Liver (tissue), 9 donors: ENCODE data around the gene BMP10. TPM values are rescaled to one million over a fixed set of nuclear protein-coding genes. Genes with fewer than 3 reads are reported as not detected.

Experiments
- DNase-seq: peaks from one replicate; pipeline ENCODE4 v3.0.0-alpha.2; 2017; ENCODE audit warnings: low spot score
- H3K27ac ChIP-seq, 2 donors: one replicate each; pipeline ENCODE4 v1.7.0; 2013; ENCODE audit warnings: inconsistent platforms in 2 of 2, low read length in 2 of 2, control low read depth in 1 of 2, low read depth in 1 of 2, mild to moderate bottlenecking in 1 of 2
- H3K27me3 ChIP-seq, 4 donors: one replicate each; pipeline versions ENCODE4 v1.6.1 to v1.7.0; 2013; ENCODE audit warnings: low read length in 3 of 4, inconsistent platforms in 1 of 4, mild to moderate bottlenecking in 1 of 4, moderate library complexity in 1 of 4; ENCODE audit not compliant: control insufficient read depth in 4 of 4, insufficient read depth in 4 of 4
- H3K36me3 ChIP-seq, 4 donors: one replicate each; pipeline versions ENCODE4 v1.6.1 to v1.7.0; 2013; ENCODE audit warnings: low read length in 3 of 4, mild to moderate bottlenecking in 3 of 4, low read depth in 1 of 4, moderate library complexity in 1 of 4; ENCODE audit not compliant: control insufficient read depth in 4 of 4, insufficient read depth in 3 of 4
- H3K4me1 ChIP-seq, 4 donors: one replicate each; pipeline versions ENCODE4 v1.6.1 to v1.7.0; 2013; ENCODE audit warnings: low read length in 3 of 4, mild to moderate bottlenecking in 3 of 4, moderate library complexity in 1 of 4; ENCODE audit not compliant: control insufficient read depth in 4 of 4, insufficient read depth in 4 of 4
- H3K4me3 ChIP-seq, 3 donors: one replicate each; pipeline versions ENCODE4 v1.6.1 to v1.7.0; 2013; ENCODE audit warnings: low read length in 3 of 3, control low read depth in 1 of 3, low read depth in 1 of 3, mild to moderate bottlenecking in 1 of 3
- H3K9ac ChIP-seq, 2 donors: one replicate each; pipeline ENCODE4 v1.7.0; 2013; ENCODE audit warnings: low read length in 2 of 2, mild to moderate bottlenecking in 2 of 2, moderate library complexity in 2 of 2, control low read depth in 1 of 2, low read depth in 1 of 2
- H3K9me3 ChIP-seq, 4 donors: one replicate each; pipeline versions ENCODE4 v1.6.1 to v1.7.0; 2013; ENCODE audit warnings: low read length in 3 of 4; ENCODE audit not compliant: control insufficient read depth in 4 of 4
- ATF3 ChIP-seq: IDR thresholded peaks from 2 replicates; pipeline ENCODE4 v1.6.1; 2016; ENCODE audit warnings: antibody characterized with exemption
- CTCF ChIP-seq: fragments of 150-350 bp; IDR thresholded peaks from 2 replicates; pipeline ENCODE4 v1.5.1; 2017; ENCODE audit warnings: improper control_type of control experiment, low read depth, low read length; ENCODE audit not compliant: missing input control
- EGR1 ChIP-seq, 2 donors: IDR thresholded peaks; 2 replicates each; pipeline ENCODE4 v1.6.1; 2016 to 2018; ENCODE audit warnings: antibody characterized with exemption in 2 of 2, low read depth in 2 of 2
- FOXA1 ChIP-seq: IDR thresholded peaks from 2 replicates; pipeline ENCODE4 v1.6.1; 2016; ENCODE audit warnings: antibody characterized with exemption
- GABPA ChIP-seq, 2 donors: IDR thresholded peaks in 1 of 2; conservative IDR thresholded peaks in 1 of 2; 2 replicates each; pipeline ENCODE4 v1.6.1; 2016; ENCODE audit warnings: antibody characterized with exemption in 2 of 2, mild to moderate bottlenecking in 1 of 2, moderate library complexity in 1 of 2
- JUND ChIP-seq, 2 donors: IDR thresholded peaks; 2 replicates each; pipeline ENCODE4 v1.6.1; 2016; ENCODE audit warnings: antibody characterized with exemption in 2 of 2
- MAX ChIP-seq: IDR thresholded peaks from 2 replicates; pipeline ENCODE4 v1.6.1; 2016; ENCODE audit warnings: antibody characterized with exemption
- NR2F2 ChIP-seq: IDR thresholded peaks from 2 replicates; pipeline ENCODE4 v1.6.1; 2016; ENCODE audit warnings: antibody characterized with exemption
- RAD21 ChIP-seq, 2 donors: IDR thresholded peaks; 2 replicates each; pipeline ENCODE4 v1.6.1; 2016; ENCODE audit warnings: antibody characterized with exemption in 2 of 2, mild to moderate bottlenecking in 2 of 2
- RXRA ChIP-seq, 2 donors: IDR thresholded peaks; 2 replicates each; pipeline ENCODE4 v1.6.1; 2017 to 2018; ENCODE audit warnings: antibody characterized with exemption in 2 of 2, mild to moderate bottlenecking in 1 of 2
- SP1 ChIP-seq: IDR thresholded peaks from 2 replicates; pipeline ENCODE4 v1.6.1; 2018; ENCODE audit warnings: antibody characterized with exemption, mild to moderate bottlenecking
- TAF1 ChIP-seq: conservative IDR thresholded peaks from 2 replicates; pipeline ENCODE4 v1.6.1; 2016; ENCODE audit warnings: antibody characterized with exemption, mild to moderate bottlenecking
- YY1 ChIP-seq: IDR thresholded peaks from 2 replicates; pipeline ENCODE4 v1.6.1; 2016; ENCODE audit warnings: antibody characterized with exemption, mild to moderate bottlenecking
- ZBTB33 ChIP-seq: IDR thresholded peaks from 2 replicates; pipeline ENCODE4 v1.6.1; 2016; ENCODE audit warnings: antibody characterized with exemption
- WGBS: extraction: QIAGEN DNeasy Blood & Tissue Kit; methylation state at CpG from one replicate; pipeline ENCODE4 v1.1.7; 2013; 5-methylcytosine and 5-hydroxymethylcytosine counted together
- polyA plus RNA-seq, 2 donors: library from polyadenylated mRNA; stranded (reverse) in 1 of 2; unstranded in 1 of 2; fragments of 200-250 nt in 1 of 2; fragments of >200 nt in 1 of 2; fragmentation: Nextera tagmentation in 1 of 2; extraction: Ambion mirVana in 1 of 2; gene quantifications; one replicate each; pipeline versions ENCODE4 v1.2.1 to v1.2.3, GENCODE V29; 2013 to 2015
- total RNA-seq, 2 donors: library from RNA; depleted of rRNA; stranded (reverse); fragments of >200 nt; gene quantifications; one replicate each; pipeline ENCODE4 v1.2.3, GENCODE V29; 2014
- donor health status: healthy.
- donor health status: healthy.
- donor health status: healthy.
- donor health status: healthy.
- donor health status: healthy.

BMP10 gene
- total and polyA plus RNA-seq, 4 donors, result 0.39 to 10.0 (median 8.7) TPM

- peaks cover 0 to 6% (median 2%) of the 10 kb centered on the region in 4 donors for H3K4me1 ChIP-seq
- TF ChIP-seq JUND (IDR thresholded peaks at IDR 0.05), result no peak
- TF ChIP-seq TAF1, result no peak
- TF ChIP-seq FOXA1, result no peak
- TF ChIP-seq ATF3, result no peak
Measured at GRCh38 chr2:68829749-68830148, 41.4 kb downstream of the BMP10 start.

GRCh38 chr2:68828887-68829708, 42.1 kb downstream of the BMP10 start:
- H3K36me3 ChIP-seq, result peaks cover 0 to 4% (median under 1%) of the 10 kb centered on the region in 4 donors
- DNase-seq, result peak; percentile 79
- H3K4me1 ChIP-seq, result peaks cover 0 to 6% (median 2%) of the 10 kb centered on the region in 4 donors
- H3K9me3 ChIP-seq, result no peaks in the 10 kb centered on the region
- H3K27ac ChIP-seq, result peak overlapping the region; percentile 66 to 84
- no peaks in the 10 kb centered on the region for H3K27me3 ChIP-seq
- H3K9ac ChIP-seq, result no peak overlapping the region
- H3K4me3 ChIP-seq, result no peak overlapping the region
- 7% methylated on average over 10 of the region's 10 CpGs for WGBS
- TF ChIP-seq NR2F2 (peak; percentile 84), YY1 (peak; percentile 54), SP1 (peak; percentile 74), ATF3 (no peak), EGR1 (IDR thresholded peaks at IDR 0.05; ENCODE audit: low read depth in 2 of 2) (no peak), CTCF (peak; percentile 8), RAD21 (IDR thresholded peaks at IDR 0.05) (peak in 1 of 2 donors; percentile 40), FOXA1 (no peak), ZBTB33 (no peak), MAX (peak; percentile 57), GABPA (IDR thresholded peaks at IDR 0.05 in 1 of 2, conservative IDR thresholded peaks at IDR 0.05 in 1 of 2) (peak in 1 of 2 donors; percentile 27), RXRA (IDR thresholded peaks at IDR 0.05) (peak; percentile 37 to 56), JUND (IDR thresholded peaks at IDR 0.05) (peak; percentile 29 to 47)

More at GRCh38 chr2:68829749-68830148, 41.4 kb downstream of the BMP10 start:
- Histone ChIP-seq H3K4me3 (no peak overlapping the region), H3K9ac (no peak overlapping the region), H3K27me3 (no peaks in the 10 kb centered on the region), H3K9me3 (no peaks in the 10 kb centered on the region), H3K36me3 (peaks cover 0 to 4% (median under 1%) of the 10 kb centered on the region in 4 donors), H3K27ac (peak overlapping the region; percentile 66 to 84)
- no peak for DNase-seq
- 61% methylated on average over 2 of the region's 2 CpGs for WGBS
